Chondrocyte (in vitro differentiated cells): ENCODE measurements around the gene KRT23. TPM values are rescaled to one million over a fixed set of nuclear protein-coding genes. Genes with fewer than 3 reads are reported as not detected.

Source experiments
- DNase-seq: peaks from one replicate; pipeline ENCODE4 v3.0.0; 2021; ENCODE audit warnings: mixed read lengths, low spot score
- H3K27ac Mint-ChIP-seq: one replicate; pipeline ENCODE4 v1.8.0; 2021; ENCODE audit warnings: mild to moderate bottlenecking, moderate library complexity, mixed read lengths; ENCODE audit not compliant: unreplicated experiment
- H3K27me3 Mint-ChIP-seq: 2 replicates; pipeline ENCODE4 v1.8.0; 2021; ENCODE audit warnings: low read depth, mixed read lengths
- H3K36me3 Mint-ChIP-seq: 2 replicates; pipeline ENCODE4 v1.8.0; 2021; ENCODE audit warnings: low read depth, mixed read lengths
- H3K4me1 Mint-ChIP-seq: 2 replicates; pipeline ENCODE4 v1.8.0; 2021; ENCODE audit warnings: low read depth, mild to moderate bottlenecking, mixed read lengths
- H3K4me3 Mint-ChIP-seq: one replicate; pipeline ENCODE4 v1.8.0; 2021; ENCODE audit warnings: mild to moderate bottlenecking, moderate library complexity, mixed read lengths; ENCODE audit not compliant: unreplicated experiment
- H3K9me3 Mint-ChIP-seq: 2 replicates; pipeline ENCODE4 v1.8.0; 2021; ENCODE audit warnings: low read depth, mixed read lengths
- CTCF ChIP-seq: fragments of 200-600 bp; sonication (generic); IDR thresholded peaks from 2 replicates; pipeline ENCODE4 v1.5.0; 2021; ENCODE audit warnings: antibody characterized with exemption, mild to moderate bottlenecking, moderate library complexity
- total RNA-seq: library from RNA; stranded (reverse); gene quantifications from 3 replicates; pipeline ENCODE4 v1.2.1, GENCODE V29; 2021

Gene KRT23
- total RNA-seq, 1 donor from 2014 or later: not detected

DNA sequence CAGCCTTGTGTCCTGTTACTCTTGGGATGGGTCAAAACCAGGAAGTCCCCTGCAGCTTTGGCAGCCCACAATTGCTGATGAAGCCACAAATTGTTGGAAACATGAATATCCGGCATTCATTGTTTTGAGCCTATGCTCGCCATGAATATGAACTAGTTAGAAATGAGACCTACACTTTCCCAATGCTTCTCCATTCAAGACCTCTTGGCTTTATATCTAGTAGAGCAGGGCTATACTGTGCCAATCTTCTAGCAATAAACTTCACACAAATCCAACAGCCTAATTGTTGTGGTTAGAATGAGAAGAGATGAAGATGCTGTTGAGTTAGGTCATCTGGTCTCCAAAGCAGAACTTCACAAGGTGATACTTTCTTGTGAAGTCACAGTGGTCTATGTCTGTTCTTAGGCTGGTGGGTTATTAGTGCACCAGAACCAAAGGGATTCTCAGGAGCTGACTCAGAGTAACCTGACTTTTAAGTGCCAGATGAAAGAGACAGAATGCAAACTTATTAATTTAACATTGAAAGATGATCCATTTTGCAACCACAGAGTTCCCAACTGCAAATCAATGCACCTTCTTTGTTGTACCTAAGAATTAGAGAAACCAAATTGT is 13.7 kb upstream of the KRT23 start:
- H3K36me3 Mint-ChIP-seq: no peaks in the 10 kb centered on the region
- H3K27ac Mint-ChIP-seq: no peak overlapping the region
- H3K27me3 Mint-ChIP-seq: peaks cover 10% of the 10 kb centered on the region
- no peak for DNase-seq
- no peak for TF ChIP-seq CTCF
- no peaks in the 10 kb centered on the region for H3K9me3 Mint-ChIP-seq
- H3K4me3 Mint-ChIP-seq: no peak overlapping the region
- H3K4me1 Mint-ChIP-seq: peaks cover 15% of the 10 kb centered on the region

- H3K4me1 Mint-ChIP-seq: peaks cover 12% of the 10 kb centered on the region
- no peak for DNase-seq
- peaks cover 10% of the 10 kb centered on the region for H3K27me3 Mint-ChIP-seq
- H3K9me3 Mint-ChIP-seq: no peaks in the 10 kb centered on the region
- no peak for TF ChIP-seq CTCF
- no peak overlapping the region for H3K27ac Mint-ChIP-seq
- H3K36me3 Mint-ChIP-seq: no peaks in the 10 kb centered on the region
- no peak overlapping the region for H3K4me3 Mint-ChIP-seq
Observed at GRCh38 chr17:40950176-40950575, 12.7 kb upstream of the KRT23 start.

GRCh38 chr17:40949418-40949817 is 12.0 kb upstream of the KRT23 start:
- peaks cover 12% of the 10 kb centered on the region for H3K4me1 Mint-ChIP-seq
- no peak for TF ChIP-seq CTCF
- H3K36me3 Mint-ChIP-seq: no peaks in the 10 kb centered on the region
- H3K4me3 Mint-ChIP-seq: no peak overlapping the region
- peaks cover 10% of the 10 kb centered on the region for H3K27me3 Mint-ChIP-seq
- H3K9me3 Mint-ChIP-seq: no peaks in the 10 kb centered on the region
- no peak overlapping the region for H3K27ac Mint-ChIP-seq
- DNase-seq: no peak

DNA sequence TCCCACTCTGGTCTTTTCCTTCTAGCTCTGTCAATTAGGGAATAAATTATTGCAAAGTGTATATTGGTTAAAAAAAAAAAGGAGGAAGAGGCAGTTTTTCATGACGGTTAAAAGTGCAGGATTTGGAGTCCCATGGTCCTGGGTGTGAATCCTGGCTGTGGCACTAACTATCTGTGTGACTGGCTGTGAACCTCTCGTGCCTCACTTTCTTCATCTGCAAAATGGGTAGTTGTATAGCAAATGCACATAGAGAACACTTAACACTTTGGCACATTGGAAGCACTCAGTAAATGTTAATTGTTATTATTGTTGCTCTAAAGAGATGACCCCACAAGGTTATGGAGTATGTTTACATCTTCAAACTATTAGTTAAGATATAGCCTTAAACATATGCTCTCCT is 10.5 kb upstream of the KRT23 start:
- no peak for TF ChIP-seq CTCF
- H3K4me1 Mint-ChIP-seq: peaks cover 7% of the 10 kb centered on the region

DNA sequence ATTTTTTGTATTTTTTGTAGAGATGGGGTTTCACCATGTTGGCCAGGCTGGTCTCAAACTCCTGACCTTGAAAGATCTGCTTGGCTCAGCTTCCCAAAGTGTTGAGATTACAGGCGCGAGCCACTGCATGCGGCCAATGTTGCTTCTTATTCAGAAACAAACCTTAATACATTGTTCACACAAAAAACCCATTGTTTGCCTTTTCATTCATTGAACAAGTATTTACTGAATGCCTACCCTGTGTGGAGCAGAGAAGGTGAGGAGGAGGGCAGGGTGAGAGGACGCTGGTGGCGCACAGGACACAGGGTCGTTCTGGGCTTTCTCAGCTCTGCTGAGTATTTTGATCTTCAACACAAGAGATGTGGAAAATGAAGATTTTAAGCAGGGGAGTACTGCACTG is 8.0 kb upstream of the KRT23 start:
- peaks cover 10% of the 10 kb centered on the region for H3K27me3 Mint-ChIP-seq
- H3K27ac Mint-ChIP-seq: no peak overlapping the region
- no peaks in the 10 kb centered on the region for H3K36me3 Mint-ChIP-seq
- TF ChIP-seq CTCF: no peak
- no peaks in the 10 kb centered on the region for H3K9me3 Mint-ChIP-seq
- no peaks in the 10 kb centered on the region for H3K4me1 Mint-ChIP-seq
- no peak overlapping the region for H3K4me3 Mint-ChIP-seq
- DNase-seq: no peak

More for the DNA sequence above, 10.5 kb upstream of the KRT23 start:
- Mint-ChIP-seq H3K4me3 (no peak overlapping the region), H3K36me3 (no peaks in the 10 kb centered on the region), H3K27ac (no peak overlapping the region), H3K9me3 (no peaks in the 10 kb centered on the region), H3K27me3 (peaks cover 10% of the 10 kb centered on the region)
- no peak for DNase-seq
